Endothelial cell of umbilical vein (primary cell): ENCODE results near the gene GATA3.

Experiments
- EZH2 ChIP-seq: IDR thresholded peaks from 2 replicates; pipeline ENCODE4 v1.6.1; 2012; ENCODE audit warnings: borderline replicate concordance, low read depth, mild to moderate bottlenecking, moderate library complexity, low read length, inconsistent platforms; ENCODE audit not compliant: severe bottlenecking
- MYC ChIP-seq: IDR thresholded peaks from one replicate; pipeline ENCODE4 v1.6.1; 2011; ENCODE audit warnings: mild to moderate bottlenecking, low read depth, low read length
- POLR2A ChIP-seq: IDR thresholded peaks from 2 replicates; pipeline ENCODE4 v1.6.1; 2012; ENCODE audit warnings: low read depth, mild to moderate bottlenecking, control low read depth, low read length
- POLR2AphosphoS5 ChIP-seq: IDR thresholded peaks from 2 replicates; pipeline ENCODE4 v1.6.1; 2012; ENCODE audit warnings: low read depth, mild to moderate bottlenecking, control low read depth, low read length, moderate library complexity; ENCODE audit not compliant: insufficient read depth
- TF ChIP-seq, protein P1 (sequence below), 2 donors: IDR thresholded peaks; 1 replicate in 1 of 2; 2 replicates in 1 of 2; pipeline ENCODE4 v1.5.1; 2011; ENCODE audit warnings: low read length in 2 of 2, mild to moderate bottlenecking in 2 of 2, moderate library complexity in 2 of 2, control low read depth in 1 of 2, inconsistent platforms in 1 of 2, low read depth in 1 of 2; ENCODE audit not compliant: insufficient read depth in 1 of 2; ENCODE audit errors: extremely low read depth in 1 of 2
- TF ChIP-seq, protein P2 (sequence below): IDR thresholded peaks from 2 replicates; pipeline ENCODE4 v1.6.1; 2011; ENCODE audit not compliant: insufficient read depth, insufficient read length

DNA sequence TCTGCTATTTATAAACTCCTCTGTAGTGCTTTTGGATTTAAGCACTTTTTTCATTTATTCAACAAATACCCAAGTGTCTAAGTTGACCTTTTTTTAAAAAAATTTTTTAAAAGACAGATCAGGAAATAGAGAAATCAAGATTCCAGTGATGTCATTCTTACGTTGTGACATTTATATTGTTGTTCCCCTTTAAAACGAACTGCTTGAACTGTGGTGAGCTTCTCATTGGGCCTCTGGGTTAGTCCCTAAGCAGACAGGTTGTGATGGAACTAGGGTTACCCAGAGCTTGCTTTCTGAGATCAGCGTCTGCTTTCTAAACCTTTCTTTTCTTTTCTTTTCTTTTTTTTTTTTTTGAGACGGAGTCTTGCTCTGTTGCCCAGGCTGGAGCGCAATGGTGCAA, 22.4 kb downstream of the GATA3 start:
- TF ChIP-seq, protein P1, sequence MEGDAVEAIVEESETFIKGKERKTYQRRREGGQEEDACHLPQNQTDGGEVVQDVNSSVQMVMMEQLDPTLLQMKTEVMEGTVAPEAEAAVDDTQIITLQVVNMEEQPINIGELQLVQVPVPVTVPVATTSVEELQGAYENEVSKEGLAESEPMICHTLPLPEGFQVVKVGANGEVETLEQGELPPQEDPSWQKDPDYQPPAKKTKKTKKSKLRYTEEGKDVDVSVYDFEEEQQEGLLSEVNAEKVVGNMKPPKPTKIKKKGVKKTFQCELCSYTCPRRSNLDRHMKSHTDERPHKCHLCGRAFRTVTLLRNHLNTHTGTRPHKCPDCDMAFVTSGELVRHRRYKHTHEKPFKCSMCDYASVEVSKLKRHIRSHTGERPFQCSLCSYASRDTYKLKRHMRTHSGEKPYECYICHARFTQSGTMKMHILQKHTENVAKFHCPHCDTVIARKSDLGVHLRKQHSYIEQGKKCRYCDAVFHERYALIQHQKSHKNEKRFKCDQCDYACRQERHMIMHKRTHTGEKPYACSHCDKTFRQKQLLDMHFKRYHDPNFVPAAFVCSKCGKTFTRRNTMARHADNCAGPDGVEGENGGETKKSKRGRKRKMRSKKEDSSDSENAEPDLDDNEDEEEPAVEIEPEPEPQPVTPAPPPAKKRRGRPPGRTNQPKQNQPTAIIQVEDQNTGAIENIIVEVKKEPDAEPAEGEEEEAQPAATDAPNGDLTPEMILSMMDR (IDR thresholded peaks at IDR 0.05; ENCODE audit: extremely low read depth in 1 of 2, insufficient read depth in 1 of 2, low read depth in 1 of 2, low read length in 2 of 2): no peak
- TF ChIP-seq POLR2A: no peak
- TF ChIP-seq POLR2AphosphoS5: no peak
- TF ChIP-seq, protein P2, sequence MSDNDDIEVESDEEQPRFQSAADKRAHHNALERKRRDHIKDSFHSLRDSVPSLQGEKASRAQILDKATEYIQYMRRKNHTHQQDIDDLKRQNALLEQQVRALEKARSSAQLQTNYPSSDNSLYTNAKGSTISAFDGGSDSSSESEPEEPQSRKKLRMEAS: no peak
- no peak for TF ChIP-seq EZH2
- no peak for TF ChIP-seq MYC
